HepG2 (cell line): ENCODE measurements around the gene NUDT2. TPM values are rescaled to one million over a fixed set of nuclear protein-coding genes. Genes with fewer than 3 reads are reported as not detected.

Experiments used
- ATF1 ChIP-seq: IDR thresholded peaks from 2 replicates; pipeline ENCODE4 v1.6.1; 2016; ENCODE audit warnings: mild to moderate bottlenecking, control low read depth
- ATF6 ChIP-seq: sonication (generic); formaldehyde crosslinking; conservative IDR thresholded peaks from 2 replicates; pipeline ENCODE4 v1.4.0; 2020; ENCODE audit warnings: missing genetic modification reagents
- GMEB1 ChIP-seq: sonication (generic); formaldehyde crosslinking; IDR thresholded peaks from 2 replicates; pipeline ENCODE4 v1.5.1; 2020; ENCODE audit warnings: missing genetic modification reagents, mild to moderate bottlenecking, borderline replicate concordance
- ISL2 ChIP-seq: sonication (generic); formaldehyde crosslinking; IDR thresholded peaks from 2 replicates; pipeline ENCODE4 v1.5.0; 2020; ENCODE audit warnings: missing genetic modification reagents
- LRRFIP1 ChIP-seq: sonication (generic); formaldehyde crosslinking; conservative IDR thresholded peaks from 2 replicates; pipeline ENCODE4 v1.4.0; 2020; ENCODE audit warnings: missing genetic modification reagents
- NONO ChIP-seq, 2 experiments: fragments of 450-650 bp in 1 of 2; sonication (generic) in 1 of 2; formaldehyde crosslinking in 1 of 2; IDR thresholded peaks in 1 of 2; conservative IDR thresholded peaks in 1 of 2; 2 replicates each; pipeline versions ENCODE4 v1.6.1 to v1.8.0; 2017 to 2022; ENCODE audit warnings: mild to moderate bottlenecking in 1 of 2, missing genetic modification reagents in 1 of 2, moderate library complexity in 1 of 2
- RARA ChIP-seq: IDR thresholded peaks from 2 replicates; pipeline ENCODE4 v1.6.1; 2016; ENCODE audit warnings: missing genetic modification reagents, missing compliant biosample characterization
- REL ChIP-seq: sonication (generic); formaldehyde crosslinking; conservative IDR thresholded peaks from 2 replicates; pipeline ENCODE4 v1.8.0; 2022; ENCODE audit warnings: mild to moderate bottlenecking, missing genetic modification reagents, moderate library complexity
- RNF219 ChIP-seq: sonication (generic); formaldehyde crosslinking; IDR thresholded peaks from 2 replicates; pipeline ENCODE4 v1.5.0; 2020; ENCODE audit warnings: mild to moderate bottlenecking, missing genetic modification reagents
- ZBTB43 ChIP-seq: sonication (generic); formaldehyde crosslinking; conservative IDR thresholded peaks from 2 replicates; pipeline ENCODE4 v1.4.0; 2020; ENCODE audit warnings: missing genetic modification reagents
- ZBTB44 ChIP-seq: sonication (generic); formaldehyde crosslinking; IDR thresholded peaks from 2 replicates; pipeline ENCODE4 v1.4.0; 2020; ENCODE audit warnings: missing genetic modification reagents
- ZNF263 ChIP-seq: sonication (generic); formaldehyde crosslinking; IDR thresholded peaks from 2 replicates; pipeline ENCODE4 v1.4.0; 2020; ENCODE audit warnings: missing genetic modification reagents
- ZNF335 ChIP-seq: sonication (generic); formaldehyde crosslinking; IDR thresholded peaks from 2 replicates; pipeline ENCODE4 v1.4.0; 2020; ENCODE audit warnings: missing genetic modification reagents
- ZNF501 ChIP-seq: sonication (generic); formaldehyde crosslinking; IDR thresholded peaks from 2 replicates; pipeline ENCODE4 v1.5.1; 2020; ENCODE audit warnings: mild to moderate bottlenecking, moderate library complexity, missing genetic modification reagents
- ZNF740 ChIP-seq: sonication (generic); formaldehyde crosslinking; IDR thresholded peaks from 2 replicates; pipeline ENCODE4 v1.4.0; 2020; ENCODE audit warnings: missing genetic modification reagents
- polyA plus RNA-seq, 8 experiments: library from polyadenylated mRNA; depleted of rRNA in 3 of 8; stranded (reverse) in 7 of 8; unstranded in 1 of 8; fragments of >200 nt; fragmentation: Illumina TruSeq in 4 of 8; extraction: Trizol in 4 of 8; gene quantifications; 2 replicates each; pipeline versions ENCODE4 v1.2.1 to v1.2.3, GENCODE V29; 2011 to 2016; ENCODE audit warnings: low read depth in 4 of 8, missing spikeins in 1 of 8, mixed read lengths in 1 of 8; ENCODE audit not compliant: insufficient read depth in 1 of 8
- total RNA-seq, 5 experiments: library from RNA; depleted of rRNA; stranded (reverse); fragments of >200 nt; fragmentation: Illumina TruSeq; extraction: Trizol; gene quantifications; 2 replicates each; pipeline ENCODE4 v1.2.3, GENCODE V29; 2016; ENCODE audit warnings: low read depth in 1 of 5

Gene NUDT2
- total and polyA plus RNA-seq, 2 of the 13 experiments (the other 11 are each of a cell fraction or from before 2014, with no cell fraction given): 19.9 to 24.6 TPM

GRCh38 chr9:34376596-34377403, 47.4 kb downstream of the NUDT2 start, which contains the start of gene MYORG (continued):
- TF ChIP-seq RNF219 (CRISPR knock-in tag) (no peak), ZBTB43 (0 out of 2 replicates have a peak, but pooled peaks have one; percentile 20), ATF6 (no peak), LRRFIP1 (no peak), ZNF740 (no peak), ZNF263 (CRISPR knock-in tag) (no peak), ZNF335 (no peak), GMEB1 (peak; percentile 85), REL (0 out of 2 replicates have a peak, but pooled peaks have one; percentile 71), ZNF501 (CRISPR knock-in tag) (peak; percentile 96), ZBTB44 (no peak), NONO (IDR thresholded peaks at IDR 0.05) (no peak), NONO (CRISPR knock-in tag; conservative IDR thresholded peaks at IDR 0.05) (peak; percentile 81), ISL2 (CRISPR knock-in tag) (peak; percentile 81), ATF1 (CRISPR knock-in tag) (peak; percentile 49; the same call in 1 of the 2 replicates), RARA (CRISPR knock-in tag) (peak; percentile 84)
